BJ (cell line): ENCODE results near the gene DPP10. TPM values are rescaled to one million over a fixed set of nuclear protein-coding genes. Genes with fewer than 3 reads are reported as not detected.

Experiments used
- CTCF ChIA-PET: fragments of 350-600 bp; formaldehyde crosslinking; extraction: SDS; loops from one replicate; lab custom pipeline; 2021; ENCODE audit warnings: antibody characterized with exemption, inconsistent platforms; lab: Yijun Ruan, JAX
- POLR2A ChIA-PET: fragments of 300-600 bp; sonication (Branson Sonifier 250); formaldehyde crosslinking; extraction: SDS; loops from one replicate; lab custom pipeline; 2021; ENCODE audit warnings: antibody characterized with exemption; lab: Charles Lee
- DNase-seq: peaks from one replicate; pipeline ENCODE4 v3.0.0-alpha.2; 2011; ENCODE audit warnings: low read depth
- H3K27me3 ChIP-seq: 2 replicates; pipeline ENCODE4 v1.6.0; 2011; ENCODE audit warnings: low read length; ENCODE audit not compliant: control insufficient read depth, insufficient read depth
- H3K36me3 ChIP-seq: 2 replicates; pipeline ENCODE4 v1.5.1; 2011; ENCODE audit warnings: low read length; ENCODE audit not compliant: control insufficient read depth, insufficient read depth
- H3K4me3 ChIP-seq: 2 replicates; pipeline ENCODE4 v1.5.1; 2011; ENCODE audit warnings: low read depth, mild to moderate bottlenecking, control low read depth, low read length
- polyA plus RNA-seq: library from polyadenylated mRNA; depleted of rRNA; stranded (reverse); fragments of >200 nt; gene quantifications from 2 replicates; pipeline ENCODE4 v1.2.3, GENCODE V29; 2011
- TF ChIP-seq, protein P1 (sequence below): IDR thresholded peaks from 2 replicates; pipeline ENCODE4 v1.5.1; 2011; ENCODE audit warnings: low read depth, mild to moderate bottlenecking, control low read depth, inconsistent platforms, low read length, moderate library complexity; ENCODE audit not compliant: insufficient read depth

DPP10 gene
- polyA plus RNA-seq, 1 experiment = not detected

DNA sequence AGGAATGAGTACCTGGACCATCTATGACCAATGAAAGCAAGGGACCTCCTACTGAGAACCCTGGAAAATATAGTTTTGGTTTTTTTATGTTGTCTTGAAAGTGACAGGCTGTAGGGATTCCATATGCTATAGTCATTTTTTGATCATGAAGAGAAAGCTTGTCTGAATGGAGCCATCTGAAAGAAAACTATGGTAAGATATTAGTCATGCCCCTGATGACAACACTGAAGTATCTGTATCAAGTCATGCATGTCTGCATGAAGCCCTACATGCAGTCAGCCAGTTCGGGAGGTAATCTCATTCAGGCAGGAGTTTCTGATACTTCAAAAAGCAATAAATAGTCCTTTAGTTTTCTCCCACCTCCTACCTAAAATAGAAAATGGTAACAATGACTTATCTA is 1042.0 kb downstream of the DPP10 start:
- H3K36me3 ChIP-seq = no peaks in the 10 kb centered on the region
- POLR2A ChIA-PET = no interaction called here
- DNase-seq = no peak
- H3K4me3 ChIP-seq = no peak overlapping the region
- TF ChIP-seq, protein P1, sequence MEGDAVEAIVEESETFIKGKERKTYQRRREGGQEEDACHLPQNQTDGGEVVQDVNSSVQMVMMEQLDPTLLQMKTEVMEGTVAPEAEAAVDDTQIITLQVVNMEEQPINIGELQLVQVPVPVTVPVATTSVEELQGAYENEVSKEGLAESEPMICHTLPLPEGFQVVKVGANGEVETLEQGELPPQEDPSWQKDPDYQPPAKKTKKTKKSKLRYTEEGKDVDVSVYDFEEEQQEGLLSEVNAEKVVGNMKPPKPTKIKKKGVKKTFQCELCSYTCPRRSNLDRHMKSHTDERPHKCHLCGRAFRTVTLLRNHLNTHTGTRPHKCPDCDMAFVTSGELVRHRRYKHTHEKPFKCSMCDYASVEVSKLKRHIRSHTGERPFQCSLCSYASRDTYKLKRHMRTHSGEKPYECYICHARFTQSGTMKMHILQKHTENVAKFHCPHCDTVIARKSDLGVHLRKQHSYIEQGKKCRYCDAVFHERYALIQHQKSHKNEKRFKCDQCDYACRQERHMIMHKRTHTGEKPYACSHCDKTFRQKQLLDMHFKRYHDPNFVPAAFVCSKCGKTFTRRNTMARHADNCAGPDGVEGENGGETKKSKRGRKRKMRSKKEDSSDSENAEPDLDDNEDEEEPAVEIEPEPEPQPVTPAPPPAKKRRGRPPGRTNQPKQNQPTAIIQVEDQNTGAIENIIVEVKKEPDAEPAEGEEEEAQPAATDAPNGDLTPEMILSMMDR = no peak
- H3K27me3 ChIP-seq = no peaks in the 10 kb centered on the region
- CTCF ChIA-PET = no interaction called here

DNA sequence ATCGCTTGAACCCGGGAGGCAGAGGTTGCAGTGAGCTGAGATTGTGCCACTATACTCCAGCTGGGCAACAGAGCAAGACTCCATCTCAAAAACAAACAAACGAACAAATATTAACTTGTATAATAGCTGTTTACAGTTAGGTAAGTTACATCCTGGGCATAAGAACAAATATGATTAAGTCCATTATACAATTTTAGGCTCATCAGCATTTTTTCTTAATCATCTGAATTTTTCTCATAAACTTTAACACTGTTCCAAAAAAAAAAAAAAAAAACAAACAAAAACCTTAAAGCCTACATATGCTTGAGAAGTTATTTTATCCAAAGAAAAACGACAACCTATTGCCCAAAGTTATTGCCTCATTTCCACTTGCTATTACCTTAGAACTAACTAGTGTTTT is 1042.5 kb downstream of the DPP10 start:
- DNase-seq = no peak
- Histone ChIP-seq H3K4me3 (no peak overlapping the region), H3K27me3 (no peaks in the 10 kb centered on the region), H3K36me3 (no peaks in the 10 kb centered on the region)
- POLR2A ChIA-PET = no interaction called here
- TF ChIP-seq, protein P1 = no peak
- CTCF ChIA-PET = no interaction called here

DNA sequence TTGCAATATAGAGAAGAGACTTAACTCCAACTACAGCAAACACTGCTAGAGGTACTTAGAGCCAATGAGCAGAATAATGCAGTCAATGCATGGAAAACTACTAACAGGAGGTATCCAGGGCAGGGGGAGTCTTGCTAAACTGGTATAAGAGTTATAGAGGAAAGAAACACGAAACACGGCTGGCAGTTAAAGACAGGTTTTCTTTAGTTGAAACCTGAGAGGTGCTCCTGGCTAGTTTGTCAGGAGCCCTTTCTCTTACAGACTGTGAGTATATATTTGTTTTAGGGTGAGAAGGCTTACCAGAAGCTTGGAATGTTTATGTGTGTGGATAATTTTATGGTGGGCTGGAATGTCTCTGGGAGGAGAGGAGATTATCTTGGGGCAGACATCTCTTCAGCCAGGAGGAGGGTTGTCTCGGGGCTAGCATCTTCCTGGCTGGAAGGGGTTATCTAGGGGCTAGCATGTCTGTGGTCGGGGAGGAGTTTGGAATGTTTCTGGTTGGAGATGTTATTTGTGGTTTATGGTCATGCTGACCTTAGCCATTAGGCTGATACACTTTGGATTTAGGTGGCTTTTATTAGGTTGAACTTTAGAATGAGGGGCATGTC is 1048.8 kb downstream of the DPP10 start:
- no peaks in the 10 kb centered on the region for H3K36me3 ChIP-seq
- H3K27me3 ChIP-seq = no peaks in the 10 kb centered on the region
- ChIA-PET CTCF (no interaction called here), POLR2A (no interaction called here)
- no peak overlapping the region for H3K4me3 ChIP-seq
- DNase-seq = no peak
- TF ChIP-seq, protein P1 = no peak

DNA sequence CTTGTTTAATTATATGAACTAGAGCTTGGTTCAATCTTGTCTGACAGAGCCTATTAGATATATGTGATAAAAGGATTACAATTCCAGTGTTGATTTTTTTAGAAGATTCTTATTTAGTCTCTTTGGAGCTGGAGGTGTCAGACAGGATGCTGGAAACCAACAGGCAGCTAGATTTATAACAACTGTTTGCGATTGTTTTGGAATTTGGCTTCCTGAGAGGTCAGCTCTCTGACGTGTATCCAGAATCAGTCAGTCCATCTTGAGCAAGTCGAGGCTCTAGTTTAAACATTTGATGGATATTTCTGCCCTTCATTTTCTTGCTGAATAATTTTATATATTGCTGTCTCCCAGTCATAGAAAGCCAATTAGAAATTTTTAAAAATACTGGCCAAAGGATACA is 1062.9 kb downstream of the DPP10 start:
- ChIA-PET CTCF (no interaction called here), POLR2A (no interaction called here)
- no peaks in the 10 kb centered on the region for H3K27me3 ChIP-seq
- DNase-seq = no peak
- no peak overlapping the region for H3K4me3 ChIP-seq
- TF ChIP-seq, protein P1 = no peak
- H3K36me3 ChIP-seq = no peaks in the 10 kb centered on the region

DNA sequence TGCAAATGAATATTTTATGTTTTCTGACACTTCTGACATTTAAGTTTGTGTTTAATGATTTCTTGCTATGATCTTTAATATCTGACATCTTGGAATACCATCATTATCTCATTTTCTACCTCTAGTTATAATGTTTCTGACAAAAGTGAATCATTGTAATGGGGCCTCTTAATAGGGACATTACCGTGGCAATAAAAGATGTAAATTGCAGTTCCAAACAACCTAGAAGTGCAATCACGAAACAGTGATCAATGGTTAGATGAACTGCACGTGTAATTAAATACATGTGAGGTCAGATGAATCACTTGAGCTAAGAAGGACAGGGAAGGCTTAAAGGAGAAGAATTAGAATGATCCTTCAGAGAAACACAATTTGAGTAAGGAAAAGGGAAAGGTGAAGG is 1078.3 kb downstream of the DPP10 start:
- H3K4me3 ChIP-seq = no peak overlapping the region
- H3K36me3 ChIP-seq = no peaks in the 10 kb centered on the region
- CTCF ChIA-PET = no interaction called here
- no peaks in the 10 kb centered on the region for H3K27me3 ChIP-seq
- TF ChIP-seq, protein P1 = no peak
- DNase-seq = no peak
- POLR2A ChIA-PET = no interaction called here
